GM23338 (cell line): ENCODE data around the gene KHK. TPM values are rescaled to one million over a fixed set of nuclear protein-coding genes. Genes with fewer than 3 reads are reported as not detected.

ENCODE experiments used
- ATAC-seq: fragments of 200-7000 bp; cut with Tn5 transposase; 3 replicates; pipeline ENCODE4 v1.9.1; 2020
- DNase-seq: peaks from one replicate; pipeline ENCODE4 v3.0.0-alpha.2; 2015; ENCODE audit warnings: low spot score
- H2AFZ ChIP-seq: fragments of 200-600 bp; sonication (generic); 2 replicates; pipeline ENCODE4 v1.8.0; 2016; ENCODE audit warnings: antibody characterized with exemption, mild to moderate bottlenecking, moderate library complexity
- H3F3A ChIP-seq: fragments of 200-600 bp; sonication (generic); replicated peaks from 2 replicates; pipeline ENCODE4 v1.8.0; 2017; ENCODE audit warnings: antibody characterized with exemption, mixed run types, low read depth
- H3K27ac ChIP-seq: fragments of 200-600 bp; sonication (generic); 2 replicates; pipeline ENCODE4 v1.6.1; 2016; ENCODE audit warnings: low read depth
- H3K27me3 ChIP-seq: fragments of 200-600 bp; sonication (generic); 2 replicates; pipeline ENCODE4 v1.8.0; 2016; ENCODE audit warnings: mild to moderate bottlenecking, mixed run types, moderate library complexity; ENCODE audit not compliant: insufficient read depth
- H3K36me3 ChIP-seq: fragments of 200-600 bp; sonication (generic); 2 replicates; pipeline ENCODE4 v1.8.0; 2016; ENCODE audit warnings: mild to moderate bottlenecking; ENCODE audit not compliant: insufficient read depth
- H3K4me1 ChIP-seq: fragments of 200-600 bp; sonication (generic); 2 replicates; pipeline ENCODE4 v1.8.0; 2016; ENCODE audit warnings: mild to moderate bottlenecking, moderate library complexity; ENCODE audit not compliant: insufficient read depth
- H3K4me2 ChIP-seq: fragments of 200-600 bp; sonication (generic); 2 replicates; pipeline ENCODE4 v1.7.1; 2017; ENCODE audit warnings: mixed run types
- H3K4me3 ChIP-seq: fragments of 200-600 bp; sonication (generic); 2 replicates; pipeline ENCODE4 v1.6.1; 2016; ENCODE audit warnings: mixed run types
- H3K79me2 ChIP-seq: fragments of 200-600 bp; sonication (generic); replicated peaks from 2 replicates; pipeline ENCODE4 v1.8.0; 2017; ENCODE audit warnings: mild to moderate bottlenecking; ENCODE audit not compliant: insufficient read depth
- H3K9me2 ChIP-seq: fragments of 200-600 bp; sonication (generic); 2 replicates; pipeline ENCODE4 v1.8.0; 2017; ENCODE audit not compliant: insufficient read depth
- H4K20me1 ChIP-seq: fragments of 200-600 bp; sonication (generic); replicated peaks from 2 replicates; pipeline ENCODE4 v1.8.0; 2017; ENCODE audit warnings: mild to moderate bottlenecking; ENCODE audit not compliant: insufficient read depth
- H3K27ac Mint-ChIP-seq: 2 replicates; pipeline ENCODE4 v1.8.0; 2020; ENCODE audit warnings: inconsistent platforms, mild to moderate bottlenecking, moderate library complexity, mixed read lengths
- H3K27me3 Mint-ChIP-seq: 3 replicates; pipeline ENCODE4 v1.8.0; 2022; ENCODE audit warnings: low read depth, mild to moderate bottlenecking, moderate library complexity, mixed read lengths, inconsistent platforms; ENCODE audit not compliant: insufficient read depth, poor library complexity
- H3K36me3 Mint-ChIP-seq: 3 replicates; pipeline ENCODE4 v1.8.0; 2021; ENCODE audit warnings: low read depth, mild to moderate bottlenecking, inconsistent platforms, moderate library complexity, mixed read lengths
- H3K4me1 Mint-ChIP-seq: 3 replicates; pipeline ENCODE4 v1.8.0; 2020; ENCODE audit warnings: mild to moderate bottlenecking, inconsistent platforms, mixed read lengths
- H3K4me3 Mint-ChIP-seq: 3 replicates; pipeline ENCODE4 v1.8.0; 2021; ENCODE audit warnings: moderate library complexity, mild to moderate bottlenecking, inconsistent platforms, mixed read lengths
- H3K9me3 Mint-ChIP-seq: 3 replicates; pipeline ENCODE4 v1.8.0; 2020; ENCODE audit warnings: moderate library complexity, mild to moderate bottlenecking, inconsistent platforms, mixed read lengths
- CREB1 ChIP-seq: fragments of 250-450 bp; sonication (Bioruptor Pico); IDR thresholded peaks from 2 replicates; pipeline ENCODE4 v1.5.0; 2020; ENCODE audit warnings: low read depth, mild to moderate bottlenecking, moderate library complexity
- ETS1 ChIP-seq: IDR thresholded peaks from 2 replicates; pipeline ENCODE4 v1.6.1; 2016; ENCODE audit warnings: antibody characterized with exemption
- EZH2phosphoT487 ChIP-seq: fragments of 200-600 bp; sonication (generic); IDR thresholded peaks from one replicate; pipeline ENCODE4 v1.8.1; 2018; ENCODE audit warnings: antibody characterized with exemption; ENCODE audit not compliant: unreplicated experiment
- NANOG ChIP-seq: IDR thresholded peaks from 2 replicates; pipeline ENCODE4 v1.6.1; 2016; ENCODE audit warnings: antibody characterized with exemption, borderline replicate concordance
- REST ChIP-seq: IDR thresholded peaks from one replicate; pipeline ENCODE4 v1.6.1; 2018; ENCODE audit warnings: antibody characterized with exemption; ENCODE audit not compliant: unreplicated experiment
- STAT1 ChIP-seq: IDR thresholded peaks from one replicate; pipeline ENCODE4 v1.6.1; 2016; ENCODE audit warnings: antibody characterized with exemption; ENCODE audit not compliant: unreplicated experiment
- ZNF114 ChIP-seq: fragments of 250-450 bp; sonication (Bioruptor Pico); IDR thresholded peaks from 2 replicates; pipeline ENCODE4 v1.5.0; 2020; ENCODE audit warnings: mild to moderate bottlenecking, moderate library complexity
- ZNF462 ChIP-seq: fragments of 250-450 bp; sonication (Bioruptor Pico); IDR thresholded peaks from 2 replicates; pipeline ENCODE4 v1.5.0; 2020; ENCODE audit warnings: mild to moderate bottlenecking, moderate library complexity
- polyA plus RNA-seq: library from polyadenylated mRNA; unstranded; fragments of >200 nt; fragmentation: Nextera tagmentation; extraction: Ambion mirVana; gene quantifications from 2 replicates; pipeline ENCODE4 v1.2.1, GENCODE V29; 2016
- total RNA-seq: library from RNA; depleted of rRNA; stranded (reverse); fragments of >200 nt; shearing (Covaris generic); gene quantifications from 2 replicates; pipeline ENCODE4 v1.2.3, GENCODE V29; 2014

Gene KHK
- total and polyA plus RNA-seq, 2 experiments from 2014 or later: 9.7 TPM

- peaks cover 8% of the 10 kb centered on the region for H3K27me3 Mint-ChIP-seq
These were observed 43.8 kb downstream of the KHK start for GRCh38 chr2:27130396-27130795.

More at GRCh38 chr2:27130396-27130795, 43.8 kb downstream of the KHK start:
- Histone ChIP-seq H2AFZ (no peak overlapping the region), H3K27ac (no peak overlapping the region), H4K20me1 (peaks cover 10% of the 10 kb centered on the region), H3K4me1 (peaks cover 6% of the 10 kb centered on the region; the same call in 1 of the 2 replicates), H3K9me2 (no peaks in the 10 kb centered on the region), H3F3A (no peaks in the 10 kb centered on the region; the same call in 1 of the 2 replicates), H3K27me3 (no peaks in the 10 kb centered on the region), H3K4me3 (no peak overlapping the region), H3K4me2 (no peak overlapping the region), H3K79me2 (peaks cover 11% of the 10 kb centered on the region), H3K36me3 (no peaks in the 10 kb centered on the region)
- Mint-ChIP-seq H3K9me3 (no peaks in the 10 kb centered on the region), H3K27ac (no peak overlapping the region), H3K36me3 (peaks cover 26% of the 10 kb centered on the region; the same call in 2 of the 3 replicates), H3K4me3 (no peak overlapping the region), H3K4me1 (peaks cover 10% of the 10 kb centered on the region; the same call in 2 of the 3 replicates)
- no peak for DNase-seq
- ATAC-seq: no peak
- no peak for TF ChIP-seq REST
- no peak for TF ChIP-seq NANOG
- no peak for TF ChIP-seq CREB1 (CRISPR knock-in tag)
- TF ChIP-seq ZNF114 (CRISPR knock-in tag): no peak
- TF ChIP-seq ZNF462 (CRISPR knock-in tag): no peak
- no peak for TF ChIP-seq STAT1
- no peak for TF ChIP-seq ETS1
- no peak for TF ChIP-seq EZH2phosphoT487
